A673 (cell line): ENCODE data around the gene SMPDL3B. TPM values are rescaled to one million over a fixed set of nuclear protein-coding genes. Genes with fewer than 3 reads are reported as not detected.

ENCODE experiments used
- BruUV-seq: library from RNA; stranded (reverse); fragments of 400-500 nt; replicated peaks from 2 replicates; lab custom pipeline; 2021; lab: Mats Ljungman, UMichigan
- CTCF ChIA-PET: fragments of 300-600 bp; sonication (Branson Sonifier 250); formaldehyde crosslinking; loops from one replicate; lab custom pipeline; 2022; ENCODE audit warnings: antibody characterized with exemption; lab: Charles Lee
- POLR2A ChIA-PET: fragments of 300-600 bp; sonication (Branson Sonifier 250); formaldehyde crosslinking; loops from one replicate; lab custom pipeline; 2022; ENCODE audit warnings: antibody characterized with exemption; ENCODE audit not compliant: low non-redundant PET; lab: Charles Lee
- DNase-seq: peaks from one replicate; pipeline ENCODE4 v3.0.0-alpha.2; 2015; ENCODE audit warnings: low spot score
- H3K27ac ChIP-seq: fragments of 200-600 bp; sonication (generic); 2 replicates; pipeline ENCODE4 v1.5.1; 2016; ENCODE audit warnings: mixed run types, low read depth, mild to moderate bottlenecking, mixed read lengths, antibody characterized with exemption, low read length; ENCODE audit not compliant: poor library complexity, severe bottlenecking
- H3K27me3 ChIP-seq: fragments of 200-600 bp; sonication (generic); replicated peaks from 2 replicates; pipeline ENCODE4 v1.6.1; 2017; ENCODE audit warnings: mixed run types, low read depth, mild to moderate bottlenecking, mixed read lengths, antibody characterized with exemption, low read length; ENCODE audit not compliant: insufficient read depth, poor library complexity
- H3K36me3 ChIP-seq: fragments of 200-600 bp; sonication (generic); 2 replicates; pipeline ENCODE4 v1.6.1; 2016; ENCODE audit warnings: mixed run types, mild to moderate bottlenecking, mixed read lengths, antibody characterized with exemption, low read length; ENCODE audit not compliant: insufficient read depth, poor library complexity, severe bottlenecking
- H3K4me1 ChIP-seq: fragments of 200-600 bp; sonication (generic); 2 replicates; pipeline ENCODE4 v1.6.1; 2017; ENCODE audit warnings: mixed run types, mild to moderate bottlenecking, mixed read lengths, antibody characterized with exemption, low read length; ENCODE audit not compliant: insufficient read depth, poor library complexity, severe bottlenecking
- H3K4me3 ChIP-seq: fragments of 200-600 bp; sonication (generic); 2 replicates; pipeline ENCODE4 v1.5.1; 2016; ENCODE audit warnings: low read depth, mixed run types, mild to moderate bottlenecking, mixed read lengths, low read length; ENCODE audit not compliant: poor library complexity, severe bottlenecking
- H3K9me3 ChIP-seq: fragments of 200-600 bp; sonication (generic); 2 replicates; pipeline ENCODE4 v1.6.1; 2016; ENCODE audit warnings: mixed run types, low read depth, mild to moderate bottlenecking, mixed read lengths, antibody characterized with exemption, low read length; ENCODE audit not compliant: poor library complexity, severe bottlenecking
- CTCF ChIP-seq: fragments of 300-800, 200-600 bp; sonication (generic); conservative IDR thresholded peaks from 2 replicates; pipeline ENCODE4 v1.5.1; 2017; ENCODE audit warnings: low read depth, mild to moderate bottlenecking, antibody characterized with exemption, low read length, moderate library complexity, mixed read lengths
- EZH2 ChIP-seq: fragments of 200-600 bp; sonication (generic); IDR thresholded peaks from 2 replicates; pipeline ENCODE4 v1.6.1; 2017; ENCODE audit warnings: borderline replicate concordance, low read depth, mild to moderate bottlenecking, mixed read lengths, antibody characterized with exemption, low read length; ENCODE audit not compliant: poor library complexity, severe bottlenecking
- intact Hi-C: fragments of 100-400 bp; cut with micrococcal nuclease; formaldehyde crosslinking; loops from one replicate; pipeline ENCODE4 v1.10.0; 2022; ENCODE audit not compliant: unreplicated experiment
- total RNA-seq: library from RNA; stranded (reverse); gene quantifications from 2 replicates; pipeline ENCODE4 v1.2.3, GENCODE V29; 2021

The SMPDL3B gene
- total RNA-seq, 1 experiment from 2014 or later: 0.62 TPM

- POLR2A ChIA-PET: no interaction called here
These were observed 19.4 kb downstream of the SMPDL3B start for GRCh38 chr1:27954186-27954585.

GRCh38 chr1:27955076-27955475 is 20.3 kb downstream of the SMPDL3B start:
- Histone ChIP-seq H3K27me3 (no peaks in the 10 kb centered on the region), H3K36me3 (no peaks in the 10 kb centered on the region), H3K4me1 (no peaks in the 10 kb centered on the region), H3K4me3 (no peak overlapping the region), H3K27ac (no peak overlapping the region), H3K9me3 (no peaks in the 10 kb centered on the region)
- no peak for TF ChIP-seq CTCF
- no peak for TF ChIP-seq EZH2
- no peak for DNase-seq
- BruUV-seq: no TSS peak
- POLR2A ChIA-PET: no interaction called here
- CTCF ChIA-PET: no interaction called here
- intact Hi-C loops: no loop called here

More at GRCh38 chr1:27954186-27954585, 19.4 kb downstream of the SMPDL3B start:
- Histone ChIP-seq H3K9me3 (no peaks in the 10 kb centered on the region), H3K4me3 (no peak overlapping the region), H3K27ac (no peak overlapping the region), H3K36me3 (no peaks in the 10 kb centered on the region), H3K27me3 (no peaks in the 10 kb centered on the region), H3K4me1 (no peaks in the 10 kb centered on the region)
- intact Hi-C loops: no loop called here
- BruUV-seq: no TSS peak
- TF ChIP-seq EZH2 (no peak), CTCF (no peak)
- CTCF ChIA-PET: no interaction called here
- DNase-seq: no peak

- Histone ChIP-seq H3K27ac (no peak overlapping the region), H3K36me3 (no peaks in the 10 kb centered on the region), H3K4me3 (no peak overlapping the region), H3K4me1 (peaks cover 6% of the 10 kb centered on the region), H3K9me3 (no peaks in the 10 kb centered on the region), H3K27me3 (no peaks in the 10 kb centered on the region)
- CTCF ChIA-PET: interaction anchor here (0.7 kb wide), 1 partner anchor 63 kb away, joined by 4 read pairs; no protein-coding TSS in a partner anchor
- no TSS peak for BruUV-seq
- no peak for TF ChIP-seq EZH2
- no peak for TF ChIP-seq CTCF
- no peak for DNase-seq
- intact Hi-C loops: no loop called here
- POLR2A ChIA-PET: no interaction called here
These were observed 22.0 kb downstream of the SMPDL3B start for GRCh38 chr1:27956761-27957160.
